AG20443 (cell line): ENCODE data around the gene CACNA1G.

Experiments used
- DNase-seq: peaks from one replicate; pipeline ENCODE4 v3.0.0; 2012; ENCODE audit warnings: low spot score, mixed read lengths

The CACNA1G gene

DNA sequence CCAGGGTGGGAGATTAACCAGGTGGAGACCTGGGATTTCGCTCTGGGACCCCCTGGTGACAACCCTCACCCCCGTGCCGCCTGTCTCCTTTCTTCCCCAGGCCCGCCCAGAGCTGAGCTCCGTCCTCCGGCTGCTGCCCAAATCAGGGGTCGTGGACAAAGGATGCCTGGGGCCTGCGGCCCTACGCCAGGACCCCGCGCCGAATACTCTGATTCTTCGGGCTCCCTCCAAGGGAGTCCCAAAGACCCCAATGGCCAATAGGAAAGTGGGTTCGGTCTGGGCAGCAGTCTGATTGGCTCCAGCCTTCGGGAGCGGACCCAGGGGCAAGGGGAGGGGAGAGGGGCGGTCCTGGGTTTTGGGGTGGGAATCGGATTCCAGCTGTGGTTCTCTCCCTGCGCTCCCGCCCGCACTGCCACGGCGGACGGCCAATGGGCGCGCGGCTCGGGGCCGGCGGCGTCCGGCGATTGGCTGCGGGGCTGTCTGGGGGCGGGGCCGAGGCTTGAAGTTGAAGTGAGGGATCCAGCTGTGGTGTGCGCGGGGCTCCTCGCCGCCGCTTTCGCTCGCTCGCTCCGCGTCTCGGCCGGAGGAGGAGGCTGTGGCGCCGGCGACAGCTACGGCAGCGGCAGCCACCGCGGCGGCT lies at the start of gene CACNA1G:
TSS of gene CACNA1G (plus strand) at position 531 of the 640 bp plus-strand sequence. CDS start 745 bp downstream, outside the sequence.
- DNase-seq = peak; percentile 96

DNA sequence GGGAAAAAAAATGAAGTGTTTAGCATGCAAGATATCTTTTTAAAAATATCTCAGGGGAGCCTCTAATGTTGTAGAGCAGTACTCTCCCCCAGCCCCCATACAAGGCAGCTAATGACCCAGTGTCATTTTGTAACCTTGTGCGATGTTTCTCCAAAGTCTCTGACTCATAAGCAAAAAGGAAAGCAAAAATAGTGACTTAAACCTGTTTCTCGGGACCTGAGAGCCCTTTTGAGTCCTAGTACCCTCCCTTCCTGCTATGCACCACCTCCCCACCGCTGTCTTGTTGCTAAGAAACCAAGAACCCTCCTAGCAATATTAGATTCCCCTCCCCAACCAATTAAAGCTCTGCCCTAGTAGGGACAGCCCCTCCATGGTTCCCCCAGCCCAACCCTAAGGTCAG lies 49.5 kb upstream of the CACNA1G start:
- no peak for DNase-seq

DNA sequence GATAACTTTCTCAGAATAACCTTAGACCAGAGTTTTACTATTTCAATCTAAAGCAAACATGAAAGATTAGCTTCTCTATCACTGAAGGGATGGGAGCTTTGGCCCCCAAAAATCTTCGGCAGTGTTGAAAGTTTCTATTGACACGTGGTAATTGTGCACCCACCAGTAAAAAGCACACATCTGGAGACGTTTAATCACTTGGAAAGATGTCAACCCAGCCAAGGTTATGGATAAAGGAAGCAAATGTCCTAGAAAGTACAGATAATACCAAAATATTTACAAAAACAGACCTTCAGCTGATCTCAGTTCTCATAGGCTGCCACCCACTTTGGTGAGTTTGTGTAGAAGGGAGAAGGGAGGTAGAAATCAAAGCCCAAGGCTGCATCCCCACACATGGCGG lies 47.0 kb upstream of the CACNA1G start:
- DNase-seq = no peak

DNA sequence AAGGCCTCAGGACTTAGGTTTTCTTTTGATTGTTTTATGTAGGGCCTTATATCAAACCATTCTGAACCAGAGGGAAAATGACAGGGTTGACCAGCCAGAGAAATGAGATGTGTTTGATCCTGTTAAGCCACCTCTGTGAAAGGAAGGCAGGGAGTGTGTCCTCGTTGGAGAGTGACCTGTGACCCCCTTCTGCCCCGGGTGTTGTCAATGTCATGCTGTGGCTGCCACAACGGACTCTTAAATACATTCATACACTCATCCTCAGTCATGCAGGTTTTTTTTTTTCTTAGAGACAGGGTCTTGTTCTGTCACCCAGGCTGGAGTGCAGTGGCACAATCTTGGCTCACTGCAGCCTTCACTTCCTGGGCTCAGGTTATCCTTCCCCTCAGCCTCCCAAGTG lies 46.1 kb upstream of the CACNA1G start:
- DNase-seq = no peak

DNA sequence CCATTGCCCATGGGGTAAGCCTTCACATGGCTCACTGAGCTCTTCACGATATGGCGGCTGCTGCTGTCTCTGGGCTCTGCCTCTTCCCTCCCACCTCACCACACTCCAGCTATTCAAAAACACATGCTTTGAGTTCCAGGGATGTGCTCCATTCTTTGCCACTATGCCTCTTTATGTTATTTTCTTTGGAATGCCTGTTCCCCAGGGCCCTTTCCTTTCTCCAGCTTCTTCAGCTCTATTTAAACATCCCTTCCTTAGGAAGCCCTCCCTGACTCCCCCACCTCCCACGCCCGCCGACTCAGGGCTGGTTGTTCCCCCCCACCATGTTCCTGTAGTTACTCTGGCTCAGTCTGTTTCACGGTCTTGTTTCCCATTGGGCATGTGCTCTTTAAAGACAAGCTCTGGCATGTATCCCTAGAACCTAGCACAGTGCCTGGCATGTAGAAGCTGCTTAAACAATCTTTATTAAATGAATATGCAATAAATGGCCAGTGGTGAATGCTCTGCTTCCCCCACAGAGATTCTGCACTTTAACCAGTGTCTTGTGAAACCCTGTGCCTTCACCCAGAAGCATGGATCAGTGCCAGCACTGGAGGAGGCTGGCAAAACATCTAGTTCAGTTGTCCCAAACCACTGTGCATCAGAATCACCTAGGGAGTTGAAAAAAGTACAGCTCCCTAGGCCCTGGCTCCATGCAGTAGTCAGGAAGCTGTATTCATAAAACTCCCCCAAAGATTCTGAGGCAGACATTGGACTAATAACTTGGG lies 45.4 kb upstream of the CACNA1G start:
- DNase-seq = peak; percentile 43

DNA sequence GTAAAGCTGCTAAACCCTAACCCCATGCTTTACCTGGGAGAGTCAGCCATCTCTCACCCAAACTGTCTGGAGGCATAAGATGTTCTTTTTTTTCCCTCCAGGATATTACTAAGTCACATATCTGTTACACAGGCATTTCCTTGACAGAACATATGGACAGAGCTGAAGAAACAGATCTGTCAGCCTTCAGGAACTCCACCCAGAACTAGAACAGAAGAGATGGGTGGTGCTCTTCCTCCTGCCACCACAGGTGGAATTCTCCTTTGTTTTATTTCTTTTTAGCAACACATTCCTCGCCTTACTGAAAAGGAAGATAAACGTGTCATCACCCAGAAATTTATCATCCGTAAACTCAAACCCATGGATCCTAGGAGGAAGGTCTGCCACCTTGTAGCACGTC lies 43.5 kb upstream of the CACNA1G start:
- DNase-seq = no peak

DNA sequence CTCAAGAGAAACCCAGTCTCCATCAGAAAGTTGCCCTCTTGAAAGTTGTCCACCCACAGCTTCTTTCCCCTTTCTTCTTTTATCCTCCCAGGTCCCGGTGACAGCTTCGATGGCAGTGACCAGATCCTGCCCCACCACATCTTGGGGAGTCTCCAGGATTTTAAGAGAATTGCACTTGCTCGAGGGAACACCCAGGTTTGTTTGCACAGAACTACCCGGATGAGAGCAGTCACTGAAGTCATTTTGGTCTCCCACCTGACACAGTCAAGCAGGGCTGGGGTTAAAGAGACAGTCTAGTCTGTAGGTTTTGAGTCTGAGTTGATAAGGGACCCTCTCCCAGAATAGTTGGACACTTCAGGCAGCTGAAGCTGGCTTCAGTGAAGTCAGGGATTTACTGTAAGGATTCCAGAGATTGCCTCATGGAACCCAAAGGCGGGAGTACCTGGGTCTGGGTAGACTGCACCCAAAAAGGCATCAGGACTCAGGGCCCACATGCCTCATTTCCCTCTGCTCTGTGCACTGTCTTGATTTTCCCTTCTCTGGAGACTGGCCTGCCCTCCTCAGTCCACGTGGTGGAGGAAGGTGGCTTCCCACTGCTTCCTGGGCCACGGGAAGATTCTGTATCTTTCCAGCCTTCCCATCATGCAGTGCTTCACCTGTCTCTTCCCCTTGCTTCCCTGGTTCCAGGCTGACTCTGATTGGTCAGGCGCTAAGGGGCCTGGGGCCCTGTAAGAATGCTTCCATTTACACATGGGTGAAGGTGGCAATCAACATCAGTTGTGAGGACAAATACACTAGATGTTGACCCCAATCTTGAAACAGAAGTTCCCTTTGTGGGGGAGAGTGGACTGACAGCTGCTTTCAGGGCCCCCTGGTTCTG lies 42.8 kb upstream of the CACNA1G start:
- DNase-seq = no peak

DNA sequence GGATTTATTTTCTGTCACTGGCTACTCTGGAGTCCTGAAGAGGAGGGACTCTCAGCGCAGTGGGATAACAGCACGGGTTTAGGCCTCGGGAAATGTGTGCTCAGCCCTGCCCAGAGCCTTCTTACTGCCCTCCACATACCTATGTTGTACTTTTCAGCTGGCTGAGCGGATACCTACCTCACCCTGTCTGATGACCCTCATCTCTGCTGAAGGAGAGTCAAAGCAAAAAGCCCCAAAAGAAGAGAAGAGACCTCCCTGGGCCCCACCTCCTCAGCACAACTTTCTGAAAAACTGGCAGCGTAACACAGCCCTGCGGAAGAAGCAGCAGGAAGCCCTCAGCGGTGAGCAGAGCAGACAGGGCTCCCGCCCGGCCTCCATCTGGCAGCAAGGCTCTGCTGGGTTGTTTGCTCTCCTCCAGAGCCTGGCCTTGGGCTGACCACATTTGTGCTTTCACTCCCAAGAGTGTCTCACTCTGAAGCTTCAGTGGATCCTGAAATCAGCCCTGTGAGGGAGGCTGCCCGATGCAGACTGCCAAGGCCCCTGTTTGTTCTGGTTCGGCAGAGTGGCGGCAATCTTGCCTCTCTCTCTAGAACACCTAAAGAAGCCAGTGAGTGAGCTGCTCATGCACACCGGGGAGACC lies 42.0 kb upstream of the CACNA1G start:
- DNase-seq = no peak

DNA sequence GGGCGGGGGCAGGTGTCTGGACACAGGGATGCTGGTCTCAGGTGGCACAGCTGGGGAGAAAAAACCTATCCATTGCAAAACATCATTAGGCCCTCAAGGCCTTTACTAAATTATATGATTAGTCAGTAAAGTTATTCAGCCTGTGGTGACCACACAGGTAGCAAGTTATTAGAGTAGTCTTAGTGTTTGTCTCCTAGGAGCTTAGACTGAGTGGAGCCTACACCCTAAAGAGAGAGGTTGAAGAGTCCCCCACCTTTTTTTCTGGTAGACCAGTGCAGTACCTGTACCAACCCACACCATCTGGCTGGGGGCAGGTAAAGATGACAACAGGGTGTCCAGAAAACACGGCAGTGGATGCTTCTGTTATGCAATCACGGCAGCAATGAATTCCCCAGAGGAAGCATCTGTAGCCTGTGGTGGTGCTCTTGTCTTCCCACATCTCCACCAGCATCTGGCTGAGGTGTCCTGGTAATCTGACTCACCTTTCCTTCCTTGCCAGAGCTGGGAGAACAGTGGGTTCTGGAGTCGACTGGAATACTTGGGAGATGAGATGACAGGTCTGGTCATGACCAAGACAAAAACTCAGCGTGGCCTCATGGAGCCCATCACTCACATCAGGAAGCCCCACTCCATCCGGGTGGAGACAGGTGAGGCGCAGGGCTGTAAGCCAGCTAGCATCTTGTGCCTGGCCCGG lies 41.2 kb upstream of the CACNA1G start:
- no peak for DNase-seq

DNA sequence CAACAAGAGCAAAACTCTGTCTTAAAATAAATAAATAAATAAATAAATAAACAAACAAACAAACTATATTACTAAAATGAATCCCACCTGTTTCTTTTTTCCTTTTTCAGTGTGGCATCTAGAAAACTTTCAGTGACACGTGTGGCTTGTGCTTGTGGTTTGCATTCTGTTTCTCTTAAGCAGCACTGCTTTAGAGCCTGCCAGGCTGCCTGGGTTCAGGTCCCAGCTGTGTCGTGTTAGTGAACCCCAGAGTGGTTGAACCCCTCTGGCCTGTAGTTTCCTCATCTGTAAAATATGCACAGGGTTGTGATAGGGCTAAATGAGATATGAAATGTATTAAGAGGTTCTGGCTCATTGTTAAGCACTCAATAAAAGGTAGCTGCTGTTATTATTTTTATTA lies 40.0 kb upstream of the CACNA1G start:
- no peak for DNase-seq

DNA sequence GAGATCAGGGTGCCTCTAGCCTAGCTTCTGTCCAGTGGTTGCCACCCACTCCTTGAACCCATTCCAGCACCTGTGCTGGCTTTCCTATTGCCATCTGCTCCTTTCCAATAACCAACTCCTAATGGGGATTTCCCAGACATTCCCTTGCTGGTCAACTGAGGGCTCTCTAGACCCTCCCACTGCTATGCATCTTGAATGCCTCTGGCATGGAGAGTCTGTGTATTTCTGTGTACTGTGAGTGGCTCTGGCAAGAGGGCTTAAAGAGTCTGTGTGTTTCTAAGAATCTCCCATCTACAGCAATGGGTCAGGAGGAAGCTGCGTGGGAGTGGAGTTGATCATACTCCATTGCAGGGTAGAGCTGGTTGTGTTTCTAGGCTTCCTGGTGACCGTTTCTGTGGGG lies 39.0 kb upstream of the CACNA1G start:
- no peak for DNase-seq

DNA sequence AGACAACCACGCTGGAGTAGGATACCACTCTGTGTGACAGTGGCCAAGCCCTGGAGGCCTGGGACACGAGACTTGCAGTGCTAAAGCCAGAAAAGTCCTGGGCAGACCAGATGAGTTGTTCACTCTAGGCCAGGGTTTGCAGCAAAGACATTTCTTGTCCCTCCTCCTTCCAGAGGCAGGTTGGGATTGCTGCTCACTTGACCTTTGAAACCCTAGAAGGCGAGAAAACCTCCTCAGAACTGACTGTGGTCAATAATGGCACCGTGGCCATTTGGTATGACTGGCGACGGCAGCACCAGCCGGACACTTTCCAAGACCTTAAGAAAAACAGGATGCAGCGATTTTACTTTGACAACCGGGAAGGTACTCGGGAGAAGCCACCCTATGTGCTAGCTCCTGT lies 37.7 kb upstream of the CACNA1G start:
- no peak for DNase-seq

DNA sequence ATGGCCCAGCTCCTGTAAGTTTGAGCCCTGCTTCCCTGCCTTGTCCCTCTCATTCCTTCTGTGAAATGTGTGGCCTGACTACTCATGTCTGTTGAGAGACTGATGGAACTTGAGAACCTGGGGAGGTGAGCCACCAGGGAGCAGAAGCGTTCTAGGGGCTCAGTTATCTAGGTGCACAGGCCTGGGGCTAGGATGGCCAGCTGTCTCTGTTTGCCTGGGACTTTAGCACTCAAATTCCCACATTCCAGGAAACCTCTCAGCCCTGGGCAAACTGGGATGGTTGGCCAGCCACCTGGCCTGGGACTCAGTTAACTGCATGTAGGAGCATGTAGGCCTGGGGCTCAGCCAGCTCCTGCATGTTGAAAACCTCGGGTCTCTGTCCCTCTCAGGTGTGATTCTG lies 37.3 kb upstream of the CACNA1G start:
- DNase-seq = no peak

DNA sequence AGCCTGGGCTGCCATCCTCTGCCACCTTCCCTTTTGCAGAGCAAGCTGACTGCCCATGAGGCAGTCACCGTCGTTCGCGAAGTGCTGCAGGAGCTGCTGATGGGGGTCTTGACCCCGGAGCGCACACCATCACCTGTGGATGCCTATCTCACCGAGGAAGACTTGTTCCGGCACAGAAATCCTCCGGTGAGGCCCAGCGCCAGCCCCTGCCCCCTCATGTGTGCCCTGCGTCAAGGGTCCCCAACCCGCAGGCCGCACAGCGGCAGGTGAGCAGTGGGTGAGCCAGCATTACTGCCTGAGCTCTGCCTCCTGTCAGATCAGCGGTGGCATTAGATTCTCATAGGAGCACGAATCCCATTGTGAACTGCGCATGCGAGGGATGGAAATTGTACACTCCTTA lies 35.7 kb upstream of the CACNA1G start:
- no peak for DNase-seq

DNA sequence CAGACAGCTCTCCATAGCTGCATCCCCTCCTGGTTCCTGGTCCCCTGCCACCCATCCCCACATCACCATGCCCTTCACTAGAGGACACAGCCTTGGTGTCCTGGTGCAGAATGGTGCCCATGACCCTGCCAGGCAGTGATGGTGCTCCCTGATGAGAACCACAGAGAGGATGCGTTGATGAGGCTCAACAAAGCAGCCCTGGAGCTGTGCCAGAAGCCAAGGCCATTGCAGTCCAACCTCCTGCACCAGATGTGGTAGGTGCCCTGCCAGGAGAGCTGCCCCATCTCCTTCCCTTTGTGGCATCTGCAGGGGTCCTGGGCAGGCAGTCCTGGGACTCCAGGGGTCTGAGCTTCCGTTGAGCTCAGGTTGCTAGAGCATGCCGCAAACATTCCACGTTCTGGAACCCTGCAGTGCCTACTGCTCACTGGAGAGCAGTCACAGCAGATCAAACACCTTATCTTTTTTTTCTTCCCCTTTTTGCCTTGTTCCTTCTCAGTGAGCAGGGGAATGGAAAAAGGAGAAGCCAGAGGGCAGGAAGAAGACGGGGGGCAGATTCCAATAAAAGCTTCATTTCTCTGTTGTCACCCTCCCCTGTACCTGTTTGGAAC lies 33.3 kb upstream of the CACNA1G start:
- no peak for DNase-seq

DNA sequence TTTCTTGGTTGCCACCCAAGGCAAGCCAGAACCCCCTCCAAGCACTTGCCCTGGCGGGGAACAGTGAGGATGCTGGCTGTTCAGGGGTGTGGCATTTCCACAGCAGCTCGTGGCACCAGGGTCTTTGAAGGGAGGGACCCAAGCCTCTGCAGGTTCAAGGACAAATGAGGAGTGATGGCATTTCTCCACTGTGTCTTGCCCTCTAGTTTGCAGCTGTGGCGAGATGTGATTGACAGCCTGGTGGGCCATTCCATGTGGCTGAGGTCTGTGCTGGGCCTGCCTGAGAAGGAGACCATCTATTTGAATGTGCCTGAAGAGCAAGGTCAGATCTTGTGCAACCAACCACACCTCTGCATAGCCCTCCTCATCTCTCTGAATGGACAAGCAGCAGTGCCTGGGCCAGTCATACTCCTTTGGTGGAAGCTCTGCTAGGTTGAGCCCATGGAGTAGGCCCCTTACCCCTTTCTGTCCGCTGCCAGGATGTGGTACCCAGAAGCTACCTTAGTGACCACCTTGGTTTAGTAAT lies 32.5 kb upstream of the CACNA1G start:
- no peak for DNase-seq

DNA sequence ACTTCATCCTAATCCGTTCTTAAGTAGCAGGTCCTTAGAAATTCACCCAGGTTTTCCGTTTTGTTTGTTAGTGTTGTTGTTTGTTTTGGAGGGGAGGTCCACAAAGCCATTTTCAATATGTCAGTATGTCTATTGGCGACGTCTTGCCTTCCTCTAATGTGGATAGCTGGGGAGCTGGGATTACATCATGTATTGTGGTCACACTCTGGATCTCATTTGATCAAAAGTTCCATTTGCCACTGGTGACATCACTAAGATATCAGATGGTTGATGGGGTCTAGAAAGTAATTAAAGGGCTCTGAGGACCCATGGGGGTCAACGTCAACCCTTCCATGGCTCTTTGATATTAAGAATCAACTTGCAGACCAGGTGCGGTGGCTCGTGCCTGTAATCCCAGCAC lies 30.7 kb upstream of the CACNA1G start:
- DNase-seq = no peak

DNA sequence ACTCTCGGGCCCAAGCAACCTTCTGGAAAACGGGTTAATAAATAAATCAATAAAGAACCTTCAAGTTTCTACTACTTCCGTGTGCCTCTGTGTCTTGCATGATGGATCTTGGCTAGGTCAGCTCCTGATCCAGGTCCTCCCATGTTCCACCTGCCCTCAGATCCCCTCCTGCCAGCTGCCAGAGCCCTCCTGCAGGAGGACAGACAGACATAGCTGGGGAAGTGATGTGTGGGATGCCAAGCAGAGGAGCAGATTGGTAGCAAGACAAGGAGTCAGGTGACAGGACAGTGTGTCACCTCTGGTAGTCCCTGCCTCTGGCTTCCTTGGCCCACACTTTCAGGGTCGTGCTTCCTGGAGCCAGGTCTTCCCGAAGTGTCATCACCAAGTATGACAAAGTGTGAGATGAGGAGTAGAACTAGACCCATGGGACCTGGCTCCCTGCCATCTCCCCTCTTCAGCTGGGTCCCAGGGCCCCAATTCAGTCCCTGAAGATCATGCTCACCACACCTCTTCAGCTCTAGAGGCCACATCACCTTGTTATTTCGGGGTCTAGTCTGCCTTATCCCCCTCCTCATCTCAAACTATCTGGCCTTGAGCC lies 29.0 kb upstream of the CACNA1G start:
- no peak for DNase-seq

DNA sequence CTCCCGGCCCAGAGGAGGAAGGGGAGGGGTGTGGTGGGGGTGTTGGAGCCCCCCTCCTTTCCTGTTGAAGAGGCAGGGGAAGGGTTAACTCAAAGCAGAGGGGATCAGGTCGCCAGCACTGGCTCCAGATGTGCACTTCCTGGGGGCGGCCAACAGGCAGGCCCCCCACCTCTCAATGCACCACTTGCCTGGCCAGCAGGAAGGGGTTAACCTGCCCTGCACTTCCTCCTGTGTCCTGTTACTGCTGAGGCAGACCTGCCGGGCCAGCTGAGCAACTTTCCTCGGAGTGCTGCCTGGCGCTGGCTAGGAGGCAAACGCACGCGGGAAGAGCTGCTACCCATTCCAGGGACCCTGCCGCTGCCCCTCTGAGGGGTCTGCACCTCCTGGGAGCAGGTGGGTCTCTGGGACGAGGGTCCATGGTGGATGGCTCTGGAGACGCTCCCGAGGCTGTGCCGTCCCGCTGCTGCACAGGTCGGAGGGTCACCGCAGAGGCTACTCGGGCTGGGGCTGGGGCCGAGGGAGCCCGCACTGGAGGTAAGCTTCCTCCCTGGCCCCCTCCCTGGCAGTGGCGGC lies 28.0 kb upstream of the CACNA1G start, which contains the start of gene EPN3:
TSS of gene EPN3 (plus strand) at position 284 of the 573 bp plus-strand sequence. CDS start 3,822 bp downstream, outside the sequence.
- DNase-seq = peak; percentile 34

DNA sequence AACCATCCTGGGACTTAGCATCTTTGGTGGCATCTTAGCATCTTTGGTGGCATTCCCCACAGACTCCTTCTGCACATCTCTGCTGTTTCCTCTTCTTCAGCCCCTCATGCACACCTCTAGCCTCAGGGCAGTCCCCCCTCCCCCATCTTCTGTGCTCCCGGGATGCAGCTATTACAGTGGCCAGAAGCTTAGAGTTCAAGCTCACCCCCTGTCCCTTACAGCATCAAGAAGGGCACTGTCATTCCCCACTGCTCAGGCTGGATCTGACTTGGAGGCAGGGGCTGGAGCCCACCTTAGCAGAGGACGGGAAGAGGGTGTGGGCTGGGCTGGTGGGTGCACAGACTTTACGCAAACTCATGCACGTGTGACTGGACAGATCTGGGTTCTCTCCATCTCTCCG lies 27.3 kb upstream of the CACNA1G start:
- DNase-seq = no peak
